8988T (cell line): ENCODE data around the gene USP44.
"Not testable (repeated sequence)": the region's sequence is repeated elsewhere in the genome, so short reads cannot be mapped to it uniquely, and the experiment has no call there.

ENCODE experiments used
- DNase-seq: peaks from one replicate; pipeline ENCODE4 v3.0.0; 2011

The USP44 gene

DNA sequence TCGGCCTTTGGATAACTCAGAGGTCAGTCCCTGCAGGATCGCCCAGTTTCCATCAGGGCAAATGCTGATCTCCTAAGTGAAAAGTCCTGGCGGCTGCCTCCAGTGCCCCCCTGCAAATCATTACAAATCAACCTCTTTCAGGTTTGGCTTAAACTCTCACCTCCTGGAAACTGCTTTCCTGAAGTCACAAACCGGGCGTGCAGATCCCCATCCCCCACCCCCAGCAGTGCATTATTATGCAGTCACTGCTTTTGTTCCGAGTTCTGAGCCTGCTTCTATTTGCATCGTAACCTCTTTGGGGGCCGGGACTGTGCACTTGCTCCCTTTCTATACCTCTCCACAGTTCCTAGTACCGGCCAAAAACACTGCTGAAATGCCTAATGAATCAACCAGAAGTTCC lies at the start of gene USP44:
TSS of gene USP44 (minus strand) at position 172 of the 400 bp plus-strand sequence. CDS start 17,220 bp downstream, outside the sequence.
- no peak for DNase-seq

DNA sequence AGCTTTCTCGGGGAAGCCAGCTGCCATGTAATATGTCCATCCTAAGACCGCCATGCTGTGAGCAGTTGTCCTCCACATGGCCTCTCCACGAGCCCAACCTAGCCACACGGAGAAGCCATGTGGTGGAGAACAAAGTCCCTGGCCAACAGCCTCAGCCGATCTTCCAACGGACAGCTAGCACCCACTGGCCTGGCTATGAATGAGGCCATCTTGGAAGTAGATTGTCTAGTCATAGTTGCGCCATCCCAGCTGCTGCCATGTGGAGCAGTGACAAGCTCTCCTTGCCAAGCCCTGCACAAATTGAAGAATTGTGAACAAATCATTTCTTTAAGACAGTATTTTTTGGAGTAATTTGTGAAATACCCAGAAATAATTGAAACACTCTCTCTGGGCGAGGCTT lies 49.3 kb upstream of the USP44 start:
- no peak for DNase-seq

DNA sequence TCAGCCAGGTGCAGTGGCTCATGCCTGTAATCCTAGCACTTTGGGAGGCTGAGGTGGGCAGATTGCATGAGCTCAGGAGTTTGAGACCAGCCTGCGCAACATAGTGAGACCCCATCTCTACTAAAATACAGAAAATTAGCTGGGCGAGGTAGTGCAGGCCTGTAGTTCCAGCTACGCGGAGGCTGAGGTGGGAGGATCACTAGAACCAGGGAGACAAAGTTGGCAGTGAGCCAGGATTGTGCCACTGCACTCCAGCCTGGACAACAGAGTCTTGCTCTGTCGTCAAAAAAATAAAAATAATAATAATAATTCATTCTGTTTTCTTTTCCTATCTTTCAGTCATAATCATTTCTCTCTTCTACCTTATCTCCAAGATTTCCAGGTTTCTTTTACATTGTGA lies 48.6 kb upstream of the USP44 start:
- no peak for DNase-seq

DNA sequence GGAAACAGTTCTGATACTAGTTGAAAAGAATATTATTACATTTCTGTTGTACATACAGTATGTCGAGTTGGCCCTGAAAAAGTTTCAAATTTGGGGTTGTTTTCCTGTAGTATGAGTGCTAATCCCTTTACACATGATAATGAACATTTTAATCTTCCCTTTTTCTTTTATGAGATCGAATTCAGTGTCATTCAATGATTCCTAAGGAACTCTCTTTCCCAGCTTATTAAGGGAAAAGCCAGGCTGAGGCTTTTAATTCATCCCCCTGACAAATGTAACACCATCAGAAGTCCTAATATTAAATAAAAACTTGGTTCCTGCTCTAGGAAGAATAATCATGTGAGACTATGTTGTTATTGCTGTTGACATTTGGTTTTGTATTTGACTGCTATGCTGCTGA lies 42.9 kb upstream of the USP44 start:
- DNase-seq: no peak

DNA sequence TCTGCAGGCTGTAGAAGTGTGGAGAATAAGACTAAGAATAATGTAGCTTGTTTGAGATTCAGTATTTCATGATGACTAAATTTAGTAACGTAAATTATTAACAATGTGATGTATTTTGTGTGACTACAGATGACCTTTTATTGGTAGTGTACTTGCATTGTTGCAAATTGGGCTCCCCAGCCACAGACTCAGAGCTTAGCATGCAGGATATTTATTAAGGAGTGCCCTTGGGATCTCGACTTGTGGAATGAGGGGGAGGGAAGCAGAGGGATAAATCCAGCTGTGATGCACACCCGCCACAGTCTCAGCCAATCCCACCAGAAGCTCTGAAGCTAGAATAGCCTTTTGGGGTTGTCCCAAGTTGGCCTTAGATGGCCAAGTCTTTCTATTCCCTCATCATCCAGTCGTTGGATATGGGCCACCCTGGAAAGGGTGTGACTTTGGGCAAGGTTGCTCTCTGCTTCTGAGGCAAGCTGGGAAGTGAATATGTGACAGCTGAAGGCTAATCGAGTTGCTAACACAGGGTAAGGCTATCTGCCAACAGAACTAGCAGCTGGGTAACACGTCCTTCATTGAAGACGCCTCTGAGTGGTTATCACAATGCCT lies 42.1 kb upstream of the USP44 start:
- DNase-seq: no peak

DNA sequence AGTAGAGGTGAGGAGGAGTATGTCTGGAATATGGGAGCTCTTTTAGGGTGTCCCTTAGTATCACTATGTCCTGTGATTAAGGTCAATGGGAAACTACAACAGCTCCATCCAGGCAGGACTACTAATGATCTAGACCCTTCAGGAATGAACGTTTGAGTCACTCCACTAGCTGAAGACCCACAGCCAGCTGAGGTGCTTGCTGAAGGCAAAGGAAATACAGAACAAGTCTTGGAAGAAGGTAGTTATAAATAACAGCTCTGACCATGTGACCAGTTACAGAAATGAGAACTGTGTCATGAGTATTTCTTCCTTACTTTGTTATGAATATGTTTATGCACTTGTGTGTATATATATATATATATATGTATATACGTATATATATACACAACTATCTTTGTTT lies 40.5 kb upstream of the USP44 start:
- no peak for DNase-seq

DNA sequence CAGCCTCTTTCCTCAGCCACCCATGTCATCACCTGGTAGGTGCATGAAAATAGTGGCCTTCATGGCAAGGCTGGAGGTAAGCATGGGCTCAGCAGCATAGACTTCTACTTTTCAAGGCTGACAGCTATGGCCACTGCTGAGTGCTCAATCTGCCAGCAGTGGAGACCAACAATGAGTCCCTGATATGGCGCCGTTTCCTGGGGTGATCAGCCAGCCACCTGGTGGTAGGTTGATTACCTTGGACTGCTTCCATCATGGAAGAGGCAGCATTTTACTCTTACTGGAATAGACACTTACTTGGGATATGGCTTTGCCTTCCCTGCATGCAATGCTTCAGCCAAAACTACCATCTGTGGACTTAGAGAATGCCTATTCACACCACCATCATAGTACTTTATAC lies 39.5 kb upstream of the USP44 start:
- no peak for DNase-seq

DNA sequence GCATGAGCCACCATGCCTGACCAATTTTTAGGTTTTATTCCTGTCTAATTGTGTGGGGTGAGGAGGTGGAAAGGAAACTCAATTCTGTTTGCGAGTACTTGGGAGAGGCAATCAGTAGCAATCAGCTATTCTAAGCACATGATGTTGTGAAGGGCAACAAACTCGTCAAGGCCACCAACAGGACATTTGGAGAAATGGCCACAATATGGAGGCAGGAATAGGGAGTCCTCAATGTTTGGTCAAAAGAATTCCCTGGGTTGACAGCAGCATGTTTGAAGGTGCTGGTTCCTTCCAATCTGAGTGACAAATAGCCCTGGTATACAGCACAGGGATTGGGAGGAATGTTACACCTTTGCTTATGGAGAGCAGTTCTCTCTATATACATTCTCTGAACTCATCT lies 32.7 kb upstream of the USP44 start:
- DNase-seq: no peak

DNA sequence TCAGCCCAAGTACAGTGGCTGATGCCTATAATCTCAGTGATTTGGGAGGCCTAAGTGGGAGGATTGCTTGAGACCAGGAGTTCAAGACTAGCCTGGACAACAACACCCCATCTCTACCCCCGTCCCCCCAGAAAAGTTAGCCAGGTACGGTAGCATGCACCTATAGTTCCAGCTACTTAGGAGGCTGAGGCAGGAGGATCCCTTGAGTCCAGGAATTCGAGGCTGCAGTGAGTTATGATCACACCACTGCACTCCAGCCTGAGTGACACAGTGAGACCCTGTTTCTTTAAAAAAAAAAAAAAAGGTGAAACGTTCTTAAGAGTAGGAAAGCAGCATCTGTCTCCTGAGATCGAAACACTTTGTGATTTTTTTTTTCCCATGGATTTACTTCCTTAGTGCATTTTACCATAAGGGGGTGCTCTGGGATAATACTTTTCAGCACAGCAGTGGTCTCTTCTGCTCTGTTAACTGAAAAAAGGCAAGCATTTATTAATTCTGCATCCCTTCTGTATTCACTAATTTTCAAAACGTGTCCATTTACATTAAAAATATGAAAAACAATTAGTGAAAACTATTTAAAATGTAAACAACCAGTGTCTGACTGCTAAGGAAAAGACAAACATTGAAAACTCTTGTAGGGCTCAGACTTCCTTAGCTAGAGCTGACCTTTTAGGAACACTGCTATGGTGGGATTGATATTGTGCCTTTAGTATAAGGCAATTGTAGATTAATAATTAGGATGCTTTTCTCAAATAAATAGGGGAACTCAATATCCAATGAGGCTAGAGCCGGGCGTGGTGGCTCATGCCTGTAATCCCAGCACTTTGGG lies 31.2 kb upstream of the USP44 start:
- no peak for DNase-seq

DNA sequence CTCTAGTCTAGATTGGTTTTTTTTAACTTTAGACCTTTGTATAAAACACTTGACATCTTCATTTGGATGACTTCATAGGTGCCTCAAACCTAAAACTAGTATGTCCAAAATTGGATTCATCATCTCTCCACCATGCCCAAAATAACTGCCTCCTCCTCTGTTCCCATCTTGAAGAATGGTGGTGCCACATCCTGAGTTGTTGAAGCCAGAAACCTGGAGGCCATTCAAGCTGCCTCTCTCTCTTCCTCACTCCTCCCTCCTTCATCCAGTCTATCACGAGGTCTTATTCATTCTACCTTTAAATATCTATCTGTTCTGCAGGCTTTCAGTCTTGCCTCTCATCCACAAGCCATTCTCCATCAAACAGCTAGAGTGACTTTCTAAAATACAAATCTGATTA lies 26.5 kb upstream of the USP44 start:
- DNase-seq: no peak

DNA sequence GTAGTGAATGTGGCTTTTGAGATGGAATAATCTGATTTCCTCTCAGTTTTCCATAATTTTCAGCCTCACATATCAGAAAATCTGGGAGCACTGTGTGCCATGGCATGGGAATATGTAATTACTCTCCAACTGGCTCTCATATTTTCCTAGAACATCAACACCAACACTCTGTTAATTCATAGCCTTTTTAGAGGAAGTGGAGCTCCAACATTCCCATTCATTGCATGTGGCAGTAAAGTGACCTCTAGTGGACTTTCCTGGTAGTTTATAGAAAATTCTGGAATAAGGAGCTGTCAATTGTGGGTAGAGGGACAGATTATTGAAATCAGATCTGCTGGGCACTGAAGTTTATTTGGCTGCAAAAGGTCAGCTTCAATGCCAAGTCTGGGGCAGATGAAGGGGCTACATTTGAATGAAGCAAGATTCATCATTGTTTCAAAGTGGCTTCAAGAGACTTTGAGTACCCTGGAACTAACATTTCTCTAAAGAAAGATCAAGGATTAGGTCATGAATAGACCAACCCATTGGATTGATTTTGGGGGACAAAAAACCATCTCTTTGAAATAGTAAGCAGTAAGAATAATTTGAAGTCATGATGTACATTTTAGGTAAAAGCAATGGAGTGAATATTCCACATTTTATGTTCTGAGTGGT lies 23.6 kb upstream of the USP44 start:
- no peak for DNase-seq

DNA sequence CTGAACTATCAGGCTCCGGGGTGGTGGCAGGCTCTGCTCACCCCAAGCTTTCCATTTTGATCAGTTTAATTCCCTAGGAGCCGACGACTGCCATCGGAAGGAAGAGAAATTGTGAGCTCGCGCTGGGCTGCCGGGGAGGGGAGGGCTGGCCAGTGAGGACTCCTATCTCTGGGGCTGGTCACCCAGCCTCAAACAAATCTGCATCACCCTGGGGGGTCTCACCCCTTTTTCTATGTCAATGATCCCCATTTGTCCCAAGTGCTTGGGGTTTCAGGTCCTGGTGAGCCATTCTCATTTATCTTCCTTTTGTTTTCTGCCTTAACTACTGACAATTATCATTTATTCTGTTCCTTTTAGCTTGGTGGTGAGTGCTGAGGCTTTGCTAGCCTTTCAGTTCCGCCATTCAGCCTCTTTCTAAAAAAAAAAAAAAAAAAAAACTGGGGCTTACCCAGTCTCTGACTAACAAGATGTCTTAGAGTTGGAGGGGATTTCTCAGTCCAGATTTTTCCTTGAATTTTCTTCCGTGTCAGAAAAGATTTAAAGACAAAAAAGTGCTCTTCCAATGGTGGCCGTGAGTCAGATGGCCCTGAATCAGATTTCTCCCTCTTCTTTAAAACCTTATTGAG lies 22.8 kb upstream of the USP44 start:
- DNase-seq: no peak

DNA sequence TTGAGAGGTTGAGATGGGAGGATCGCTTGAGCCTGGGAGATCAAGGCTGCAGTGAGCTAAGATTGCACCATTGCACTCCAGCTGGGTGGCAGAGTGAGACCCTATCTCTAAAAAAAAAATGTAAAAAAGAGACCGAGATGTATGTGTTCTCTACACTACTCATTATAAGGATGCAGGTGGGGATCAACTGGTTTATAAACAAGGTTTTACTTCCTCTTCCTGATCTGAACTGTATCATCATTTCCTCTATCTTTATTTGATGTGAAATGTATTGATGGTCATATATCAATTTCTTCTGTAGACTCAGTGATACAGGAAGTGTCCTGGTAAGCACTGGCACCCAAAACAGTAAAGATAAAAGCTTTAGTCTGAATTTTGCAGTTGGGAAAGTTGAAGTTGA lies 20.1 kb upstream of the USP44 start:
- DNase-seq: no peak

DNA sequence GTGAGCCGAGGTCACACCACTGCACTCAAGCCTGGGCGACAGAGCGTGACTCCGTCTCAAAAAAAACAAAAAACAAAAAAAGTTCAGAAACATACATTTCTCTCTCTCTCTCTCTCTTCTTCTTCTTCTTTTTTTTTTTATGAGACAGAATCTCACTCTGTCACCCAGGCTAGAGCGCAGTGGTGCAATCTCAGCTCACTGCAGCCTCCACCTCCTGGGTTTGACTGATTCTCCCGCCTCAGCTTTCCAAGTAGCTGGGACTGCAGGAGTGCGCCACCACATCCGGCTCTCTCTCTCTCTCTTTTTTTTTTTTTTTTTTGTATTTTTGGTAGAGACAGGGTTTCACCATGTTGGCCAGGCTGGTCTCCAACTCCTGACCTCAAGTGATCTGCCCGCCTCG lies 16.8 kb upstream of the USP44 start:
- DNase-seq: not testable (repeated sequence)

DNA sequence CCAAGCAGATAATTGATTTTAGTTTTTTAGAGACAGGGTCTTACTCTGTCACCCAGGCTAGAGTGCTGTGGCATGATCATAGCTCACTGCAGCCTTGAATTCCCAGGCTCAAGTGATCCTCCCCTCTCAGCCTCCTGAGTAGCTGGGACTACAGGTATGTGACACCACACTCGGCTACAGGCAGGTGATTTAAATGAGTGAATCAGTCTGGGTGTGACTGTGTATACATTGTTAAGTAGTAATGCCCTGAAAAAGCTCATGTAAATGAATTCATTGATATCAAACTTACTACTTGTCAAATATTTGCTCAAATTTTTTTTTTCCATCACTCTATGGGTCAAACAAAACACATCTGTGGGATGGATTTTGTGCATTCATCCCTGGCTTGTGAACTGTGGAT lies 6.3 kb upstream of the USP44 start:
- no peak for DNase-seq

DNA sequence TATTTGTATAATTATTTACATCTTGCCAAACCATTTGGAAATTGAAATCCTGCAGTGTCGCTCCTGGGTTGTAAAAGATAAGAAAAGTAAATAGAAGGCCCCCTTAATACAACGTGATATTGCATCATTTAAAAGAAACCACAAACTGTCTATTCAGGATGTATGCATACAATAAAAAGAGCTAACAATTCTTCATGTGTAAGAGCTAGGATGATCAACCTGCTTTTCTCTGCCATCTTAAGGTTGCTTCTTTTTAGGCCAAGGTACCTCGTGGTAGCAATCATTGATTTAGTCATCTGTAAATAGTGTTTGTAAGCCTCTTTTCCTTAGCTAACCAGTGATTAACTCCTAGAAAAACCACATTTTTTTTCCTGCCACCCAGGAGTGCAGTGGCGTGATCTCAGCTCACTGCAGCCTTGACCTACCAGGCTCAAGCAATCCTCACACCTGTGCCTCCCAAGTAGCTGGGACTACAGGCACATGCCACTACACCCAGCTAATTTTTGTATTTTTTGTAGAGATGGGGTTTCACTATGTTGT lies 3.3 kb upstream of the USP44 start:
- no peak for DNase-seq

DNA sequence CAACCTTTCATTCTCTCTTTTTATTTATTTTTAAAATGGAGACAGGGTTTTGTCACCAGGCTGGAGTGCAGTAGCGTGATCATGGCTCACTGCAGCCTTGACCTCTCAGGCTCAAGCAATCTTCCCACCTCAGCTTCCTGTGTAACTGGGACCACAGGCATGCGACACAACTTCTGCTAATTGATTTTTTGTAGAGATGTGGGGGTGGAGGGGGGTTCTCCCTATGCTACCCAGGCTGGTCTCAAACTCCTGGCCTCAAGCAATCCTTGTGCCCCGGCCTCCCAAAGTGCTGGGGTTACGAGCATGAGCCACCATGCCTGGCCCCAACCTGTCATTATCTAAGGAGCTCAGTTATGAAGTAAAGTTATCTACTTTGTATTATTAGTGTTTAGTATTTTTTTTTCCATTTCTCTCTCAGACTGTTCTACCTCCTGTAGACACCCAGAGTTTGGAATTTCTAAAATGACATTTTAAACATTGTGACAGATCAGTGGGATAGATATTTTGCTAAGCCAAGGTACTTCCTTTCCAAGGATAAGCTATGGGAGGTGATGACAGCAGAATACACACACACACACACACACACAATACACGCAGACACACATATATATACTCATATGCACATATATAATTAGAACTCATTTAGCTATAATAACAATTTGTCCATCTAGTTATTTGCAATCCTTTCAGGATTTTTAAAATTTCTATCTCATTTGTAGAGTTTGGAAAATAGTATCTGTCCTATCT lies 2.1 kb upstream of the USP44 start:
- DNase-seq: no peak

DNA sequence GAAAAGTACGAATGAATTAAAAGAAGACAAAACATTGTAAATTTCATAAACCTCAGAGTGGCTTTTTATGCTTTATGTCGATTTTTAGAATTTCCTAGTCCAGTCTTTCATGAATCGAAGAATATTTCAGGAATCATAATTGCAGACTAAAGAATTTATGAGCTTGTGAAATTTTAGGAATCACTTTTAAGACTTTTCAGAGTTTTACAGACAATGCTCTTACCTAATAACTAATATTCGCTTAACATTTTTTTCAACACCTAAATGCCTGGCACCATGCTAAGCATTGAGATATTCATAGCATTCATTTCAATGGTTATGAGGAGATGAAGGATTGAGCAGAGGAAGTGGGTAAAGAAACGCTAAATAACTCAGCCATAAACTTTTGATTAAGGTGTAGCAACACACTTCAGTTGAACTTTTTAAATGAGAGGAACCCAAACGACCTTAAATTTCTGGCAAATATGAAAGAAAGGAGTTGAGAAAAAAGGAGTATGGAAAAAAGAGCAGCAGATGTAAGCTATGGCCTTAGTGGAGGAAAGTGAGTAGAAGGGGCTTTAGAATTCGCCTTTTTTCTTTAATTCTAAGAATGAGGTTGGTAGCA lies 739 bp upstream of the USP44 start:
- no peak for DNase-seq

DNA sequence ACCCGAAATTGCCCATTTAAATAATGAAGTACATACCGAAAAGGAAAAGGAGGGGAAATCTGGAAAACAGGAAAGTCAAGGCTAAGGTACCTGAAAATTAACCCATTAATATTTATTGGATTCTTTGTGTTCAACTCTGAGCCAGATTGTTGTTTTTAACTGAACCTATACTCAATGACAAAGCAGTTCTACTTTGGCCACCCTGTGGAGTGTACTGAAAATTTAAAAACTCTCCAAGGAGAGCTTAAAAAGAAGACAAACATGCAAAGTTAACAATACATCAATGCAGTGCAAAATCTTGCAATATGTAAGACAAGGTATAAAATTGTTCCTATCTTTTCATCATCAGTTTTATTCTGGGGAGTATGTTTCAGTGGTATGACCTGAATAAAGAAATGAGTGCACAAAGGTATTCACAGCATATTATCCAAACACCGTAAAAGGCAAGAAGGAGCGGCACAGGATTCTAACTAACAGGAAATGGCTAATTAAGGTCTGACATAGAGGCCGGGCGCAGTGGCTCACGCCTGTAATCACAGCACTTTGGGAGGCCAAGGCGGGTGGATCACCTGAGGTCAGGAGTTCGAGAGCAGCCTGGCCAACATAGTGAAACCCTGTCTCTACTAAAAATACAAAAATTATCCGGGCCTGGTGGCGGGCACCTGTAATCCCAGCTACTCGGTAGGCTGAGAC lies 1.7 kb downstream of the USP44 start:
- DNase-seq: no peak

DNA sequence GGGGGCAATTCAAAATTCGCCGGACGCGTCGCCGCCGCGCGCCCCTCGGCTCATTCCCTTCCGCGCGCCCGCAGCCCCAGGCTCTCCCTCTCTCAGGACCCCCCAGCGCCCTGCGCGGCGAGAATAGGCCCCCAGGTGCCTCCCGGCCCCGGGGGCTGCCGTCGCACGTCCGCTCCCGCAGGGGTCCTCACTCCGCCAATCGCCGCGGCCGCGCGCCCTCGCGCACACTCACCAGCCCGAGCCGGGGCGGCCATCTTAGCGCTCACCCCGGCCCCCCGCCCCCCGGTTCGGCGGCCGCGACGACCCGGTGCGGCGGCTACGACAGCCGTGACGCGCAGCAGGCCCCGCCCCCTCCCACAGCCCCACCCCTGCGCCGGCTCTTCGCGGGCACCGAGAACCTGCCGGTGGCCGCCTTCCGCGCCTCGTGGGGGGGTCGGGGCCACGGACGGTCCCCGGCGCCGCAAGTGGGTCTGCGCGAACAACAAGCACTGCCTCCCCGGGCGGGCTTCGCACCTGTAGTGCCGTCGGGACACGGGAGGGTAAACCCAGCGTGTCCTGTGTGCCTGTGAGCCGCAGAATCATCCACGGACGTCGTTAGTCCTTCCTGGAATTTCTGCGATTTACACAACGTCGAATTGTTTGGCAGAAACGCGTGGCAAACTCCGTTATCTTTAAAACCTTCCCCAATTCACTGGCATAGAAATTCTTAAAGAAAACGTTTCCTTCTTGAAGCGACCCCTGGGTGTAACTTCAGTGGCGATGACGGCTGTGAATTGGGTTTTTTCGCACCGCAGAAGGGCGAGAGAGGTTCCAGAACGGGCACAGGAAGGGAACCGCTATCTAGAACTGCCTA lies 2.5 kb downstream of the USP44 start:
- DNase-seq: no peak
